ENCODE results near the gene BCAS1. TPM values are rescaled to one million over a fixed set of nuclear protein-coding genes. Genes with fewer than 3 reads are reported as not detected.

BCAS1 gene
- total RNA-seq, 2 donors from 2014 or later = not detected

DNA sequence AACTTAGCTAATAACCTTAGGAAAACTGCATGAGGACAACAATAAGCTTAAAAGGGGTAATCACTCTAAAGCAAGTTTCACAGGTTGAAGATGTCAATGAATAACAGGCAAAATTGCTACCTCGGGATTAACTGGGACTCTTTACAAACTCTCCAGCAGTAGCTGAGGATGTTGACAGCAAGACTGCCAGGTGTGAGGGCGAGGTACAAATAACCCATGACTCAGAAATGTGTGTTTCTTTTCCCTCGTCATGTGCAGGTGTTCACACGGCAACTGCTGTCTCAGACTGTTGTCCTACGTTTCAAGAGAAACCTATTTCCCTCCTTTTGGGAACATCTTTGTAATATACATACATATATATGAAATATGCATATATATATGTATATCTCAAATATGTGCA, 15.9 kb downstream of the BCAS1 start:
- no peak overlapping the region for H3K4me3 Mint-ChIP-seq
- H3K27me3 Mint-ChIP-seq (ENCODE audit: insufficient read depth) = no peaks in the 10 kb centered on the region
- Histone ChIP-seq H3K27me3 (ENCODE audit: control insufficient read depth, insufficient read depth, low read length, poor library complexity, severe bottlenecking) (no peaks in the 10 kb centered on the region), H3K36me3 (ENCODE audit: control insufficient read depth, insufficient read depth, low read length) (no peaks in the 10 kb centered on the region), H3K4me3 (ENCODE audit: low read length) (no peak overlapping the region), H3K4me1 (ENCODE audit: control insufficient read depth, insufficient read depth, low read length) (no peaks in the 10 kb centered on the region), H3K9ac (ENCODE audit: extremely low read depth, low read length, poor library complexity, severe bottlenecking) (no peak overlapping the region), H3K9me3 (ENCODE audit: control insufficient read depth, low read length) (no peaks in the 10 kb centered on the region), H3K27ac (ENCODE audit: low read depth, low read length) (no peak overlapping the region)
- WGBS, 2 experiments (ENCODE audit: insufficient coverage in 1 of 2, insufficient read length in 1 of 2) = 86 to 89% methylated on average over 2 to 4 of the region's 5 CpGs
- no peak for DNase-seq
- no peaks in the 10 kb centered on the region for H3K36me3 Mint-ChIP-seq (ENCODE audit: low read depth)
- no peaks in the 10 kb centered on the region for H3K9me3 Mint-ChIP-seq
- no peaks in the 10 kb centered on the region for H3K4me1 Mint-ChIP-seq
- TF ChIP-seq, protein P1, sequence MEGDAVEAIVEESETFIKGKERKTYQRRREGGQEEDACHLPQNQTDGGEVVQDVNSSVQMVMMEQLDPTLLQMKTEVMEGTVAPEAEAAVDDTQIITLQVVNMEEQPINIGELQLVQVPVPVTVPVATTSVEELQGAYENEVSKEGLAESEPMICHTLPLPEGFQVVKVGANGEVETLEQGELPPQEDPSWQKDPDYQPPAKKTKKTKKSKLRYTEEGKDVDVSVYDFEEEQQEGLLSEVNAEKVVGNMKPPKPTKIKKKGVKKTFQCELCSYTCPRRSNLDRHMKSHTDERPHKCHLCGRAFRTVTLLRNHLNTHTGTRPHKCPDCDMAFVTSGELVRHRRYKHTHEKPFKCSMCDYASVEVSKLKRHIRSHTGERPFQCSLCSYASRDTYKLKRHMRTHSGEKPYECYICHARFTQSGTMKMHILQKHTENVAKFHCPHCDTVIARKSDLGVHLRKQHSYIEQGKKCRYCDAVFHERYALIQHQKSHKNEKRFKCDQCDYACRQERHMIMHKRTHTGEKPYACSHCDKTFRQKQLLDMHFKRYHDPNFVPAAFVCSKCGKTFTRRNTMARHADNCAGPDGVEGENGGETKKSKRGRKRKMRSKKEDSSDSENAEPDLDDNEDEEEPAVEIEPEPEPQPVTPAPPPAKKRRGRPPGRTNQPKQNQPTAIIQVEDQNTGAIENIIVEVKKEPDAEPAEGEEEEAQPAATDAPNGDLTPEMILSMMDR (conservative IDR thresholded peaks at IDR 0.05) = no peak
- no peak overlapping the region for H3K27ac Mint-ChIP-seq

DNA sequence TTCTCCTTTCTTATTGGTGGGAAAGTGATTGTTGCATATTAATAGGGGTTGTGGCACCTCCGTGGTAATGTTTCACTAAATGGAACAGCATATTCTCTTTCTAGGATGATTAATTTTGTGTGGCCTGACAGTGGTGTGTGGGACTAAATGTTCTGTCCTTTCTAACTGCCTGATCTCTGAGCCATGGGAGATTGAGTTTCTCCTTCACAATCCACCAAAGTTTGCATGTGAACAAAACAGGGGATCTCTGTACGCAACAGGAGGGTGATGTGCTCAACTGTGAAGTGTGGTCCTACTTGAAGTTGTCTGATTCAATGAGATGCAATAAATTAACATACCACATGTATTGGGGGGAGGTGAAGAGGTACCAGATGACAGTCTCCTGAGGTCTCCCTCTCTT, 19.3 kb downstream of the BCAS1 start:
- H3K4me3 Mint-ChIP-seq = no peak overlapping the region
- Histone ChIP-seq H3K36me3 (ENCODE audit: control insufficient read depth, insufficient read depth, low read length) (no peaks in the 10 kb centered on the region), H3K4me1 (ENCODE audit: control insufficient read depth, insufficient read depth, low read length) (no peaks in the 10 kb centered on the region), H3K9ac (ENCODE audit: extremely low read depth, low read length, poor library complexity, severe bottlenecking) (no peak overlapping the region), H3K27me3 (ENCODE audit: control insufficient read depth, insufficient read depth, low read length, poor library complexity, severe bottlenecking) (no peaks in the 10 kb centered on the region), H3K4me3 (ENCODE audit: low read length) (no peak overlapping the region), H3K9me3 (ENCODE audit: control insufficient read depth, low read length) (no peaks in the 10 kb centered on the region), H3K27ac (ENCODE audit: low read depth, low read length) (no peak overlapping the region)
- H3K36me3 Mint-ChIP-seq (ENCODE audit: low read depth) = no peaks in the 10 kb centered on the region
- TF ChIP-seq, protein P1 (conservative IDR thresholded peaks at IDR 0.05) = no peak
- no peaks in the 10 kb centered on the region for H3K4me1 Mint-ChIP-seq
- DNase-seq = no peak
- H3K9me3 Mint-ChIP-seq = no peaks in the 10 kb centered on the region
- 89 to 100% methylated on average over 1 to 2 of the region's 2 CpGs for WGBS, 2 experiments (ENCODE audit: insufficient coverage in 1 of 2, insufficient read length in 1 of 2)
- H3K27me3 Mint-ChIP-seq (ENCODE audit: insufficient read depth) = no peaks in the 10 kb centered on the region
- H3K27ac Mint-ChIP-seq = no peak overlapping the region

DNA sequence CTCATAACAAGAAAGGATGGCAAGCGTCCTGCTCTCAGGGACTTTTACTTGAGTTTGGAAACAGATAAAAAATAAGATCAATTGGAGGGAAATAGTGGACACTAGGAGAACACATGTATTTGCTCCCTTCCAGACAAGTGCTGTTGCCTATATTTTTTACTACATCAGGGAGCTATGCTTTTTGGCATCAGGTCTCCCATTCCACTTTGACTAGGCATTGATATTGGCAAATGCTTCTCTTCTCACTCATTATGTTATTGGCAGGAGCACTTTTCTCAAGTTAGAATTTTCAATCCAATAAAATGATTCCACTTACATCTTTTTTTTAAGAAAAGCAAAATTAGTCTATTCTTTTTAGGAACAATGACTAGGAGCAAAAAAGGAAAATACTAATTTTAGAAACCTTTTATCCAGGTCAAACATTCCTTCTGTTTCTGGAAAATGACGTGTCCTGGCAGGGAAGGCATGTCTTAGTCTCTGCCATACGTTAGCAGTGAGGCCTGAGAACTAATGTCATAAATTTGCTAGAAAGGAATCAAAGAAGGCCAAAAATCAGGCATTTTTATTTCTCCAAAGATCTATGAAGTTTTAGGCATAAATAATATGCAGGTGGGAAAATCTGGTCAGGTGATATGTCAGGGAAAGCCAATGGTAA, 21.4 kb downstream of the BCAS1 start:
- Histone ChIP-seq H3K27me3 (ENCODE audit: control insufficient read depth, insufficient read depth, low read length, poor library complexity, severe bottlenecking) (no peaks in the 10 kb centered on the region), H3K9me3 (ENCODE audit: control insufficient read depth, low read length) (no peaks in the 10 kb centered on the region), H3K36me3 (ENCODE audit: control insufficient read depth, insufficient read depth, low read length) (no peaks in the 10 kb centered on the region), H3K9ac (ENCODE audit: extremely low read depth, low read length, poor library complexity, severe bottlenecking) (no peak overlapping the region), H3K4me1 (ENCODE audit: control insufficient read depth, insufficient read depth, low read length) (no peaks in the 10 kb centered on the region), H3K4me3 (ENCODE audit: low read length) (no peak overlapping the region), H3K27ac (ENCODE audit: low read depth, low read length) (no peak overlapping the region)
- Mint-ChIP-seq H3K27ac (no peak overlapping the region), H3K27me3 (ENCODE audit: insufficient read depth) (no peaks in the 10 kb centered on the region), H3K4me3 (no peak overlapping the region), H3K36me3 (ENCODE audit: low read depth) (no peaks in the 10 kb centered on the region), H3K9me3 (no peaks in the 10 kb centered on the region), H3K4me1 (no peaks in the 10 kb centered on the region)
- DNase-seq = no peak
- WGBS, 2 experiments (ENCODE audit: insufficient coverage in 1 of 2, insufficient read length in 1 of 2) = 78 to 82% methylated on average over 3 of the region's 3 CpGs
- TF ChIP-seq, protein P1 (conservative IDR thresholded peaks at IDR 0.05) = no peak
